Spinal cord (tissue), 10 donors: Measurements from ENCODE around the gene MTMR11. TPM values are rescaled to one million over a fixed set of nuclear protein-coding genes. Genes with fewer than 3 reads are reported as not detected.

ENCODE experiments used
- DNase-seq, 6 donors: peaks; one replicate each; pipeline versions ENCODE4 v3.0.0 to v3.0.0-alpha.2; 2013 to 2015; ENCODE audit warnings: low spot score in 6 of 6, low read depth in 4 of 6
- H3K27ac ChIP-seq: one replicate; pipeline ENCODE4 v1.5.1; 2013; ENCODE audit warnings: low read depth, low read length, control low read depth
- H3K27me3 ChIP-seq: one replicate; pipeline ENCODE4 v1.6.1; 2013; ENCODE audit warnings: low read length; ENCODE audit not compliant: control insufficient read depth, insufficient read depth
- H3K36me3 ChIP-seq: one replicate; pipeline ENCODE4 v1.6.1; 2013; ENCODE audit warnings: low read length; ENCODE audit not compliant: control insufficient read depth, insufficient read depth
- H3K4me1 ChIP-seq: one replicate; pipeline ENCODE4 v1.6.1; 2013; ENCODE audit warnings: low read length; ENCODE audit not compliant: control insufficient read depth, insufficient read depth
- H3K4me3 ChIP-seq: one replicate; pipeline ENCODE4 v1.5.1; 2013; ENCODE audit warnings: low read depth, low read length, control low read depth
- H3K9me3 ChIP-seq: one replicate; pipeline ENCODE4 v1.6.1; 2013; ENCODE audit warnings: low read length; ENCODE audit not compliant: control insufficient read depth, insufficient read depth
- WGBS: methylation state at CpG from one replicate; pipeline ENCODE4 v1.1.5; 2013; ENCODE audit warnings: missing lambda C conversion rate; ENCODE audit not compliant: insufficient coverage; 5-methylcytosine and 5-hydroxymethylcytosine counted together
- long read RNA-seq, 4 donors: transcript quantifications; one replicate each; lab custom pipeline, GENCODE V29; 2026
- polyA plus RNA-seq, 2 donors: library from polyadenylated mRNA; unstranded; fragments of 120-200 nt; gene quantifications; one replicate each; pipeline ENCODE4 v1.2.1, GENCODE V29; 2013; ENCODE audit not compliant: insufficient read length in 2 of 2
- total RNA-seq, 2 donors: library from RNA; depleted of rRNA in 1 of 2; stranded (reverse); fragments of 120-200 nt in 1 of 2; fragments of >200 nt in 1 of 2; gene quantifications; one replicate each; pipeline versions ENCODE4 v1.2.3 to v1.2.4, GENCODE V29; 2013 to 2014
- donor health status: healthy.

Gene MTMR11, protein sequence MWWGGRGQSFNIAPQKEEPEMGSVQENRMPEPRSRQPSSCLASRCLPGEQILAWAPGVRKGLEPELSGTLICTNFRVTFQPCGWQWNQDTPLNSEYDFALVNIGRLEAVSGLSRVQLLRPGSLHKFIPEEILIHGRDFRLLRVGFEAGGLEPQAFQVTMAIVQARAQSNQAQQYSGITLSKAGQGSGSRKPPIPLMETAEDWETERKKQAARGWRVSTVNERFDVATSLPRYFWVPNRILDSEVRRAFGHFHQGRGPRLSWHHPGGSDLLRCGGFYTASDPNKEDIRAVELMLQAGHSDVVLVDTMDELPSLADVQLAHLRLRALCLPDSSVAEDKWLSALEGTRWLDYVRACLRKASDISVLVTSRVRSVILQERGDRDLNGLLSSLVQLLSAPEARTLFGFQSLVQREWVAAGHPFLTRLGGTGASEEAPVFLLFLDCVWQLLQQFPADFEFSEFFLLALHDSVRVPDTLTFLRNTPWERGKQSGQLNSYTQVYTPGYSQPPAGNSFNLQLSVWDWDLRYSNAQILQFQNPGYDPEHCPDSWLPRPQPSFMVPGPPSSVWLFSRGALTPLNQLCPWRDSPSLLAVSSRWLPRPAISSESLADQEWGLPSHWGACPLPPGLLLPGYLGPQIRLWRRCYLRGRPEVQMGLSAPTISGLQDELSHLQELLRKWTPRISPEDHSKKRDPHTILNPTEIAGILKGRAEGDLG
- 1 to 10 TPM; 6.3 to 7.9 TPM for total RNA-seq
- 10 to 100 TPM; 19.2 to 20.8 TPM for polyA plus RNA-seq
- long read RNA-seq, donor 1 = 0 reads
- long read RNA-seq, donor 2 = 0 reads
- long read RNA-seq, donor 3 = 0 reads
- long read RNA-seq, donor 4, partial matches to known transcripts = 5 of 8 reads
- long read RNA-seq, donor 4, other reads (novel, unspliced or antisense) = 0 of 8 reads

DNA sequence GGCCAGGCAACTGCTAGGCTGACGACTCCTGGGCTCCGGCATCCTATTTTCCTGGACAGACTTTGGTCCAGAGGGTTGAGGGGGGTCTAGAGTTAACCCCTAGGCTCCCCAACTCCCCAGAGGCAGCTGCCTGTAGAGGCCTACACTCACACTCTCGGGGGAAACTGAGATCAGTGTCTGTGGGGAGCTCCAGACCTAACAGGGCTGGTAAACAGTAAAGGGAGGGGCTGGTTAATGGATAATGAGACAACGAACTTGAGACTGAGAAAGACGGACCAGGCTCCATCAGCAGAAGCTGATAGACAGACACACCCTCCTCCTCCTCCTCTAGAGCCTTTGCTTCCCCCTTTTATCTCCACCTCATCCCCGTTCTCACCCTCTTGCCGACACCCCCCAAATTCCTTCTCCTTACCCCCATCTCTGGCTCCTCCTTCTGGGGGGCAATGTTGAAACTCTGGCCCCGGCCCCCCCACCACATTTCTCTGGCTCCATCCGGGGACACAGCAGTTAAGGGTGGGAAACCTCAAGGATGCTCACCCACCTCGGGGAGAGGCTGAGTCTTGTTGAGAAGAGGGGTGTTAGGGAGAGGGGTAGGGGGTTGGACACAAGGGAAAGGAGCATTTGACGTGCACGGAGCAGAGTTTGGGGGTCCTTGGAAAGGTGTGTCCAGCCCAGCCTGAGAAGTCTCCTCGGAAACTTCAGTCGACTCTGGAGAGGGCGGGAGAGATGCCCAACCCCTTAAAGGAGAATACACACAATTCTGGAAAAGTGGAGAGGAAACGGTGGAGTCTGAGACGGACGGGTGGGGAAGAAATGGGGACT, at the start of gene MTMR11:
MTMR11 (minus strand) TSS at position 710 of the 822 bp plus-strand sequence; CDS start at position 478, 232 bp downstream.
- H3K9me3 ChIP-seq = no peaks in the 10 kb centered on the region
- H3K27me3 ChIP-seq = no peaks in the 10 kb centered on the region
- DNase-seq = peak in 2 of 6 donors; percentile 17 to 64
- peaks cover 16% of the 10 kb centered on the region for H3K4me1 ChIP-seq
- H3K36me3 ChIP-seq = peaks cover 9% of the 10 kb centered on the region
- WGBS = 6% methylated on average over 5 of the region's 18 CpGs
- H3K27ac ChIP-seq = peak within 1 kb of the TSS; percentile 16
- H3K4me3 ChIP-seq = peak within 1 kb of the TSS; percentile 77

DNA sequence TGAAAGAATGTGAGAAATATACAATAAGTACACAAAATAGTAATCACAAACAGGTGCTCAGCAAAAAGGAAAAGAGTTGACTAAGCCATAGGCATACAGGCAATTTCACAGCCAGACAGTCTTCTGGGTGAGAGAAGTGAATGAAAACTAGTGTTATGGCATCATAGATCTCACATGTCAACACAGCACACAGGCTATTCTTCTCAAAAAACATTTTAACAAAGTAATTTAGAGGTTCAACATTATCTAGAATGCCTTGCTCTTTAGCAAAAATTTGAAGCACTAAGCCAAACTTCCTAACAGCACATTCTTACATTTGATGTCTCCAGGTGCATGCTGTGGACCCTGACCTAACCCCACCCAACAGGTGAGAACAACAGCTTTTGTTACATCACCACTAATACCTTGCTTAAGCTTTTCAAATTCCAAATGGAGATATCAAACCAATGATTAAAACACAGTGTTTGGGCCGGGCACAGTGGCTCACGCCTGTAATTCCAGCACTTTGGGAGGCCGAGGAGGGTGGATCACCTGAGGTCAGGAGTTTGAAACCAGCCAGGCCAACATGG, 43.4 kb upstream of the MTMR11 start:
- Histone ChIP-seq H3K27me3 (no peaks in the 10 kb centered on the region), H3K27ac (no peak overlapping the region), H3K4me1 (no peaks in the 10 kb centered on the region), H3K36me3 (peaks cover 15% of the 10 kb centered on the region), H3K4me3 (no peak overlapping the region), H3K9me3 (no peaks in the 10 kb centered on the region)
- WGBS = 90% methylated on average over 3 of the region's 3 CpGs
- no peak for DNase-seq

DNA sequence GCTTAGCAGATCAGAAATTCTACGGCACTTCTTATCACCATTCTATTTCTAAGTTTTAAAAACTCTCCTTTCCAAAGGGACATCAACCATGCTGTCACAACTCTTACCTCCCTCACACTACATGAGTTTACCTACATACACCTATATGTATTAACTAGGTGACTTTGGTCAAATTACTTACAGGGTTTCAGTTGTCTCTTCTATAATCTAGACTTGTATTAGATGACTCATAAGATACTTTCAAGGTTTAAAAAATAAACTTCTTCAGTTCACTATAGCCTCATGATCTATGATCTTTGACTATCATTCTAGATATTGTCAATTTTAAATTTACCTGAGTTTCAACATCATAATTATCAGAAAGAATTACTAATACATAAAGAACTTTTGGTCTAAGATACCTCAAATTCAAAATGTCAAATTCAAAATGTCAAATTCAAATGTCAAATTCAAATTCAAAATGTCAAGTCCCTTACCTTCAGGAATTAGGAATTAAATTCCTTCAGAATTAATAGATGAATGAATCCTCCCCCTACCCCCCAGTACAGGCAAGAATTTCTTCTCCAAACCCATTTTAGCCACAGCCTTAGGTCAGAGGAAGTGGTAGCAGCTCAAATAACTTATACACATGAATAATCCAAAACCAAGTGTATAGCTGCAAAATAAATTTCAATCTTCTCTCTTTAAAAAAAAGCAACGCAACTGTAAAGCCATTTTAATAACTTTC, 42.7 kb upstream of the MTMR11 start:
- Histone ChIP-seq H3K9me3 (no peaks in the 10 kb centered on the region), H3K36me3 (peaks cover 18% of the 10 kb centered on the region), H3K27me3 (no peaks in the 10 kb centered on the region), H3K4me1 (no peaks in the 10 kb centered on the region), H3K4me3 (no peak overlapping the region), H3K27ac (no peak overlapping the region)
- WGBS = 80% methylated on average over 1 of the region's 2 CpGs
- no peak for DNase-seq

DNA sequence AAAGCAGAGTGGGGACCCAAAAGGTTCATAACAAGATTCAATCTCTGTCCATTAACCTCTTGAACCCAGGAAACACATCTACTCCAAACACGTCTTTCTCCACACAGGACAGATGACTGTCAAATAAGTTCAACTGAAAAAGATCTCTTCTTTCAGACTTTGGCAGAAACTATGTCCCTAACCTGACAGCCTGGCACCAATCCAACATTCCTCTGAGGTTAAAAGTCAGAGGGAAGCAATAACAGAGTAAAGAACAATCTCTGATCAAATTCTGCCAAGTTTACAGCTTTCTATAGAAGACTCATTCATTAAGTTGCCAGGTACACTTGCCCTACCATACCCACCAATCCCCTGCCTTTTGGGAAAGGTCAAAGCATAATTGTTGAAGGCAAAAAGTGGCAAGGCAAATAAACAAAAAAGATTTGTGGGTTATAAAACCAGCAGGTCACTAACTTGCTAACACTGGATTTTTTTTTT, 41.9 kb upstream of the MTMR11 start:
- DNase-seq = no peak
- WGBS = 50% methylated on average over 1 of the region's 1 CpG
- Histone ChIP-seq H3K4me3 (no peak overlapping the region), H3K27ac (no peak overlapping the region), H3K27me3 (no peaks in the 10 kb centered on the region), H3K4me1 (no peaks in the 10 kb centered on the region), H3K36me3 (peaks cover 24% of the 10 kb centered on the region), H3K9me3 (no peaks in the 10 kb centered on the region)

DNA sequence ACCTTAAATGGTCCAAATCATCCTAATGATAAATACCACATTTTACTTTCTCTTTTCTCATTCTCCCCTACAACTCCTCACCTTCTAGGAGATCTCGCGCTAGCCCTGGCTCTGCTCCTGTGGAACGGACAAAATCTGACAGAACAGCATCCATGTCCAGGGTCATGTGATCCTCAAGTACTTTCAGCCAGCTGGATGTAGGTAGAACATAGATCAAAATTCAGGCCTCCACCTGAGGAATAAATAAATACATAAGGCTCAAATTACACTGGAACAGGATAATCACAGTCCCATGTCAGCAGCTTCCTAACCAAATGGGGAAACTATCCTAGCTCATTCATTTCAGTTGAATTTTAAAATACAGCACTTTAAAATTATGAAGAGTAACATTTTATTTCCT, 40.7 kb upstream of the MTMR11 start:
- peaks cover 31% of the 10 kb centered on the region for H3K36me3 ChIP-seq
- H3K4me1 ChIP-seq = no peaks in the 10 kb centered on the region
- 95% methylated on average over 3 of the region's 3 CpGs for WGBS
- H3K4me3 ChIP-seq = no peak overlapping the region
- H3K27me3 ChIP-seq = no peaks in the 10 kb centered on the region
- no peak for DNase-seq
- H3K9me3 ChIP-seq = no peaks in the 10 kb centered on the region
- no peak overlapping the region for H3K27ac ChIP-seq

DNA sequence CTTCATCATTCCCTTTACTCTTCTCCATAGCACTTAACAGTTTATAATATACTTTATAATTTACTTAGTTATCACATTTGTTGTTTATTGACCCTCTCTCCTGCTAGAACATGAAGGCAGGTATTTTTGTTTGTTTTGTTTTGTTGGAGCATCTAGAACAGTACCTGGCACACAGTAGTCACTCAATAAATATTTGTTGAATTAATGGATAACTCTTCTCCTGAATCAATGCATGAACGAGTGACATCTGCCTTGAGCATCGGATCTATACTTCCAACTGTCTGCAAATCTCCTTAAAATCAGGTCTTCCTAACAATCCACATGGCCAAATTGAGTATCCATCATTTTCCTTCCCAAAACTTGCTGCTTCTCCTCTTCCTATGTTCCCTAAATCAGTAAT, 35.9 kb upstream of the MTMR11 start:
- H3K36me3 ChIP-seq = peaks cover 37% of the 10 kb centered on the region
- no peaks in the 10 kb centered on the region for H3K9me3 ChIP-seq
- H3K27ac ChIP-seq = no peak overlapping the region
- DNase-seq = no peak
- H3K27me3 ChIP-seq = no peaks in the 10 kb centered on the region
- no peak overlapping the region for H3K4me3 ChIP-seq
- WGBS = 83% methylated on average over 2 of the region's 2 CpGs
- H3K4me1 ChIP-seq = no peaks in the 10 kb centered on the region

DNA sequence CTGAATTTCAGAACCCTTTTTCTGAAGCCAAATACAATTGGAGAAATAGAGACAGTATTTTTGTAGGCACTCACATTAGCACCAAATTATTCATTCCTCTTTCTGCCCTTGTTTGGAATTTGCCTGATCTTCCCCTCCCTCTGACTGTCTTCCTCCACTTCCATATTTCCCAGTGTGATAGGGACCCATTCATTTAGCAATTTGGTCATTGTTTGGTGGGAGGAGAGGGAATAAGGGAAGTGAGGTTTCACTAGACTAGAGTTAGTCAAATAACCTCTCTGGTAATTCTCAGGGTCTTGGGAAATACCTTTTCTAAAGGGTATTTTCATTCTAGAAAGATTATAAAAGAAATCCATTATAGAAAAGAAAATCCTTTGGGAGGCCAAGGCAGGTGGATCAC, 31.0 kb upstream of the MTMR11 start:
- Histone ChIP-seq H3K4me3 (no peak overlapping the region), H3K27me3 (no peaks in the 10 kb centered on the region), H3K36me3 (peaks cover 33% of the 10 kb centered on the region), H3K4me1 (no peaks in the 10 kb centered on the region), H3K27ac (no peak overlapping the region), H3K9me3 (no peaks in the 10 kb centered on the region)
- DNase-seq = no peak

DNA sequence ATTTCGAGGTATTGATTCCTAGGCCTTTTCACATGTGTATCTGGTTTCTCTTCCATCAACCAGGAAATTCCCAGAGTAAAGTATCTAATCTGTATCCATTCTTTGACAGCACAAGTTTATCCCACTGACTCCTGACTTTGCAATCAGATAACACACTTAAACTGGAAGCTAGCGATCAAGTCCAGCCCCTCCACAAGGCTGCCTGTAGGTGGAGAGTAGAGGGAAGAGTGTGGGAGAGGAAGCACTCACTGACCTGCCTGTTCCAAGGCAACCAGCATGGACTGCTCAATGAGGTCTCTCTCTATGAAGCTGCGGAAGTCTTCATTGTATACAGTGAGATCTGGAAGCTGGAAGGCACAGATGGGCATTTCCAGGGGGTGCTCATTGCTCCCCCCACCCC, 30.4 kb upstream of the MTMR11 start:
- no peak for DNase-seq
- Histone ChIP-seq H3K36me3 (peaks cover 33% of the 10 kb centered on the region), H3K9me3 (no peaks in the 10 kb centered on the region), H3K4me1 (no peaks in the 10 kb centered on the region), H3K27ac (no peak overlapping the region), H3K27me3 (no peaks in the 10 kb centered on the region), H3K4me3 (no peak overlapping the region)
- WGBS = no CpG with 5 or more reads among the region's 3 CpGs
